Fibroblast of skin of scalp (primary cell): Measurements from ENCODE around the gene RSAD1.

Experiments used
- DNase-seq: peaks from one replicate; pipeline ENCODE4 v3.0.0-alpha.2; 2013

The RSAD1 gene

GRCh38 chr17:50458270-50458669 is 20.4 kb upstream of the RSAD1 start:
- DNase-seq = no peak

GRCh38 chr17:50458701-50459676 is 19.7 kb upstream of the RSAD1 start:
- no peak for DNase-seq

- no peak for DNase-seq
Measured at GRCh38 chr17:50459756-50460155, 18.9 kb upstream of the RSAD1 start.

GRCh38 chr17:50460831-50461526 is 17.7 kb upstream of the RSAD1 start:
- no peak for DNase-seq

- no peak for DNase-seq
Measured at GRCh38 chr17:50461550-50462132, 17.0 kb upstream of the RSAD1 start.

- DNase-seq = no peak
Measured at GRCh38 chr17:50462446-50462845, 16.2 kb upstream of the RSAD1 start.

GRCh38 chr17:50464121-50464520 is 14.5 kb upstream of the RSAD1 start:
- no peak for DNase-seq

- DNase-seq = no peak
Measured at GRCh38 chr17:50464736-50465135, 13.9 kb upstream of the RSAD1 start.

GRCh38 chr17:50465171-50465570 is 13.5 kb upstream of the RSAD1 start:
- no peak for DNase-seq

- no peak for DNase-seq
Measured at GRCh38 chr17:50465635-50466034, 13.0 kb upstream of the RSAD1 start.

- no peak for DNase-seq
Measured at GRCh38 chr17:50466371-50467113, 12.1 kb upstream of the RSAD1 start.

- no peak for DNase-seq
Measured at GRCh38 chr17:50467114-50467854, 11.4 kb upstream of the RSAD1 start.

- no peak for DNase-seq
Measured at GRCh38 chr17:50467855-50468303, 10.8 kb upstream of the RSAD1 start.

- DNase-seq = no peak
Measured at GRCh38 chr17:50468304-50469207, 10.1 kb upstream of the RSAD1 start, which contains the start of gene CHAD. Gene CHAD, minus strand, starts transcription at chr17:50468880. Its CDS starts 67 bp downstream, at chr17:50468813.

- DNase-seq = no peak
Measured at GRCh38 chr17:50469208-50469605, 9.5 kb upstream of the RSAD1 start.

GRCh38 chr17:50469671-50470305 is 8.9 kb upstream of the RSAD1 start:
- no peak for DNase-seq

GRCh38 chr17:50470426-50470825 is 8.2 kb upstream of the RSAD1 start:
- DNase-seq = no peak

- DNase-seq = no peak
Measured at GRCh38 chr17:50471009-50471905, 7.4 kb upstream of the RSAD1 start.

GRCh38 chr17:50472286-50472685 is 6.4 kb upstream of the RSAD1 start:
- DNase-seq = no peak
